Prostate gland (tissue), 2 donors: ENCODE results near the gene IKBKG.

ENCODE experiments used
- CTCF ChIP-seq, 4 experiments: fragments of 200-600 bp in 2 of 4; fragments of 450-650 bp in 2 of 4; sonication (generic) in 2 of 4; IDR thresholded peaks; 1 replicate in 3 of 4; 2 replicates in 1 of 4; pipeline ENCODE4 v1.5.1; 2016 to 2019; ENCODE audit warnings: antibody characterized with exemption in 4 of 4, mild to moderate bottlenecking in 2 of 4, moderate library complexity in 2 of 4
- POLR2AphosphoS5 ChIP-seq: sonication (generic); formaldehyde crosslinking; IDR thresholded peaks from one replicate; pipeline ENCODE4 v1.6.1; 2017; ENCODE audit warnings: antibody characterized with exemption

- TF ChIP-seq CTCF (IDR thresholded peaks at IDR 0.05) (no peak), POLR2AphosphoS5 (no peak)
These were observed 14.7 kb upstream of the IKBKG start for GRCh38 chrX:154532690-154533089.
